Measurements from ENCODE around the gene ZBTB18. TPM values are rescaled to one million over a fixed set of nuclear protein-coding genes. Genes with fewer than 3 reads are reported as not detected.
"Not testable (repeated sequence)": the region's sequence is repeated elsewhere in the genome, so short reads cannot be mapped to it uniquely, and the experiment has no call there.

The ZBTB18 gene
- total RNA-seq, 6 experiments from 2014 or later: 19.4 to 24.5 (median 22.0) TPM

GRCh38 chr1:244041466-244042120 is 9.5 kb upstream of the ZBTB18 start:
- peaks cover 3% of the 10 kb centered on the region for H3K4me1 Mint-ChIP-seq (ENCODE audit: low read depth)
- no peak for DNase-seq

GRCh38 chr1:244042293-244042692 is 8.8 kb upstream of the ZBTB18 start:
- H3K4me1 Mint-ChIP-seq (ENCODE audit: low read depth): peaks cover 10% of the 10 kb centered on the region
- TF ChIP-seq CTCF (IDR thresholded peaks at IDR 0.05): no peak
- no peak overlapping the region for H3K4me3 Mint-ChIP-seq
- no peaks in the 10 kb centered on the region for H3K36me3 Mint-ChIP-seq (ENCODE audit: low read depth)
- H3K9me3 Mint-ChIP-seq: no peaks in the 10 kb centered on the region
- H3K27me3 Mint-ChIP-seq (ENCODE audit: insufficient read depth): peaks cover 1% of the 10 kb centered on the region; the same call in 1 of the 2 replicates
- no peak overlapping the region for H3K27ac Mint-ChIP-seq
- no peak for DNase-seq

More at GRCh38 chr1:244041466-244042120, 9.5 kb upstream of the ZBTB18 start:
- Mint-ChIP-seq H3K36me3 (ENCODE audit: low read depth) (no peaks in the 10 kb centered on the region), H3K27ac (no peak overlapping the region), H3K4me3 (no peak overlapping the region), H3K27me3 (ENCODE audit: insufficient read depth) (peaks cover 1% of the 10 kb centered on the region; the same call in 1 of the 2 replicates), H3K9me3 (no peaks in the 10 kb centered on the region)
- no peak for TF ChIP-seq CTCF (IDR thresholded peaks at IDR 0.05)

GRCh38 chr1:244044423-244044822 is 6.7 kb upstream of the ZBTB18 start:
- TF ChIP-seq CTCF (IDR thresholded peaks at IDR 0.05): no peak
- Mint-ChIP-seq H3K4me3 (no peak overlapping the region), H3K9me3 (no peaks in the 10 kb centered on the region), H3K36me3 (ENCODE audit: low read depth) (peaks cover 1% of the 10 kb centered on the region), H3K27me3 (ENCODE audit: insufficient read depth) (peaks cover 1% of the 10 kb centered on the region; the same call in 1 of the 2 replicates), H3K4me1 (ENCODE audit: low read depth) (peaks cover 12% of the 10 kb centered on the region), H3K27ac (no peak overlapping the region)
- no peak for DNase-seq

GRCh38 chr1:244046254-244046653 is 4.8 kb upstream of the ZBTB18 start:
- not testable (repeated sequence) for H3K27me3 Mint-ChIP-seq (ENCODE audit: insufficient read depth); H3K4me3 Mint-ChIP-seq; H3K27ac Mint-ChIP-seq; H3K9me3 Mint-ChIP-seq; H3K36me3 Mint-ChIP-seq (ENCODE audit: low read depth); DNase-seq
- peaks cover 12% of the 10 kb centered on the region for H3K4me1 Mint-ChIP-seq (ENCODE audit: low read depth)

- H3K4me3 Mint-ChIP-seq: peak overlapping the region; percentile 97
- TF ChIP-seq CTCF (IDR thresholded peaks at IDR 0.05): no peak
These were observed 4.0 kb upstream of the ZBTB18 start for GRCh38 chr1:244046907-244047611.

GRCh38 chr1:244047621-244048255 is 3.3 kb upstream of the ZBTB18 start:
- no peak for TF ChIP-seq CTCF (IDR thresholded peaks at IDR 0.05)
- H3K4me3 Mint-ChIP-seq: peak overlapping the region; percentile 97
- H3K9me3 Mint-ChIP-seq: no peaks in the 10 kb centered on the region
- H3K36me3 Mint-ChIP-seq (ENCODE audit: low read depth): peaks cover 6% of the 10 kb centered on the region
- peaks cover 1% of the 10 kb centered on the region for H3K27me3 Mint-ChIP-seq (ENCODE audit: insufficient read depth)
- H3K4me1 Mint-ChIP-seq (ENCODE audit: low read depth): peaks cover 12% of the 10 kb centered on the region
- H3K27ac Mint-ChIP-seq: peak overlapping the region; percentile 97
- peak; percentile 17 for DNase-seq

More at GRCh38 chr1:244046907-244047611, 4.0 kb upstream of the ZBTB18 start:
- Mint-ChIP-seq H3K9me3 (no peaks in the 10 kb centered on the region), H3K27me3 (ENCODE audit: insufficient read depth) (peaks cover 1% of the 10 kb centered on the region), H3K4me1 (ENCODE audit: low read depth) (peaks cover 12% of the 10 kb centered on the region), H3K36me3 (ENCODE audit: low read depth) (peaks cover 6% of the 10 kb centered on the region), H3K27ac (peak overlapping the region; percentile 97)
- DNase-seq: no peak
